DLD1 (cell line): ENCODE data around the gene DSCAML1.

Experiments used
- in situ Hi-C: cut with HindIII; loops from 2 replicates; pipeline ENCODE4 v1.10.0; 2017; ENCODE audit warnings: low sequenced_read_pairs

Gene DSCAML1

DNA sequence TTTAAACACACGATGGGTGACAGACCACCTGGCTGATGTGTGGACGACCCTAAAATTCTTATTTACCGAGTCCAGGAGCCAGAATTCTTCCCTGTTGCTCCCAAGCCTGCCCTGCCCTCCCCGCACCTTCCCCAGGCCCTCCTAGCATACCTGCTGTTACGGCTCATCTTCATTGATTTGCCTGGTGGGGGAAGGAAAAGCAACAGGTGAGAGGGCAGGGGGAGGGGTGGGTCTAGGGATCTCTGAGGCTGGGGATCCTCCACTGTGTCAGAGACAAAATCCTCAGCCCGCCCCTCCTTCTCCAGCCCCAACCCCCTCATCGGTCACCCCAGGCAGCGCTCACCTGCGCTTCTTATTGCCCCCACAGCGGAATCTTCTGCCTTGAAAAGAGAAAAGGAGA lies 23.5 kb upstream of the DSCAML1 start:
- in situ Hi-C loops: loop anchor here (25.0 kb wide), 1 partner anchor 242 kb away; no protein-coding TSS in a partner anchor

DNA sequence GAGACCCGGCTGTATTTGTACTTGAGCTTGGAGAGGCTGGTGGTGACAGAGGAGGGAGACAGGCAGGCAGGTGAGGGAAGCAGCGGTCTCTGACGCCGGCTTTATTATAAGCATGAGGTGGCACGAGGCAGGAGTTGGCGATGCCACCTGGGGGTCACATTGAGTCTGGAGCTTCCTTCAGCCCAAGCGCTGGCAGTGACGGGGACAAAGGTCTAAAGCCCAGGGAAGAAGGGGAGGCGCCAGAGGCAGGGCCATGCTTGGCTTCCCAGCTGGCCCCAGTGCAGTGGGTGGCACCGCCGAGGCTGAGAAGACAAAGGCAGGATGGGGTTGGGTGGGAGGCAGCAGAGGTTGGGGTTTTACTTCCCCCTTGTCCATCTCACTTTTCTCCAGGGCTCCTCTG lies 23.1 kb upstream of the DSCAML1 start:
- in situ Hi-C loops: loop anchor here (25.0 kb wide), 1 partner anchor 242 kb away; no protein-coding TSS in a partner anchor

DNA sequence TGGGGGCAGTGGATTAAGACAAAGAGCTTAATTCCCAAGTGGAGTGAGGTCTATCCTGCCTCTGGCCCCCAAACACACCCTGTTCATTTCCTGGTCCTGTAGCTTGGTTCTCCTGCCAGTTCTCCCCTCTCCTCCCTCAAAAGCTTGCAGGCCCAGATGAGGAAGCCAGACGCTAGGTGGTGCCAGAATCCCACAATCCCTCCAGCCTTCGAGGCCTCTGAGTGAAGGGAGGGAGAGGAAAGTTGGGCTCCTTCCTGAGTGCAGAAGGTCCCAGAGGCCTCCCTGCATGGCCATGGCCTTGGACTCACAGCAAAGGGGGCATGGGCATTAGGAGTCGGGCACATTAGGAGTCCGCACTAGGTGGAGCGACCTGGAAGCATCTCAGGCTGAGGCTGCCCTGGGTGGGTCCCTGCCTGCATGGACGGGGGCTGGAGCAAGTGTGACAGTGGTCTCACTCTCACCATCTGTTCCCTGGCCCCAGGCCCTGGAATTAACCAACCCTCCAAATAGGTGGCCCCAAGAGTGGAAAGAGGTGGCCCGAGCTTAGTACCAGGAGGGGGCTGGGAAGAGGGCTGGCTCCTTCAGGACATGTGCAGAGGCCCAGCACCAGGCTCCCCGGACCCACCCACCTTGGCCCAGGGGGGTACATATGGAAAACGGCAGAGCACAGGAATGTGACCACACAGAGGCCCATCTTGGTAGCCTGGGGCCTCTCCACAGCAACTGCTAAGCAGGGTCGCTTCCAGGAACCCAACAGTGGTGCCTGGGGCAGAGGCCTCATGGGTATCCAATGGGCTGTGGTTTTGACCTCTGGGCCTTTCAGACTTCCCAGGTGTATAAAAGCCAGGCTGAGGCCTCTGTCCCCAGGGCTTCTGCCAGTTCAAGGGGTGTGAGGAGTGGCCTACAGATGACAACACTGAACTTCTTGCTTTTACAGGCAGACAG lies 22.4 kb upstream of the DSCAML1 start:
- in situ Hi-C loops: loop anchor here (25.0 kb wide), 1 partner anchor 243 kb away; no protein-coding TSS in a partner anchor

DNA sequence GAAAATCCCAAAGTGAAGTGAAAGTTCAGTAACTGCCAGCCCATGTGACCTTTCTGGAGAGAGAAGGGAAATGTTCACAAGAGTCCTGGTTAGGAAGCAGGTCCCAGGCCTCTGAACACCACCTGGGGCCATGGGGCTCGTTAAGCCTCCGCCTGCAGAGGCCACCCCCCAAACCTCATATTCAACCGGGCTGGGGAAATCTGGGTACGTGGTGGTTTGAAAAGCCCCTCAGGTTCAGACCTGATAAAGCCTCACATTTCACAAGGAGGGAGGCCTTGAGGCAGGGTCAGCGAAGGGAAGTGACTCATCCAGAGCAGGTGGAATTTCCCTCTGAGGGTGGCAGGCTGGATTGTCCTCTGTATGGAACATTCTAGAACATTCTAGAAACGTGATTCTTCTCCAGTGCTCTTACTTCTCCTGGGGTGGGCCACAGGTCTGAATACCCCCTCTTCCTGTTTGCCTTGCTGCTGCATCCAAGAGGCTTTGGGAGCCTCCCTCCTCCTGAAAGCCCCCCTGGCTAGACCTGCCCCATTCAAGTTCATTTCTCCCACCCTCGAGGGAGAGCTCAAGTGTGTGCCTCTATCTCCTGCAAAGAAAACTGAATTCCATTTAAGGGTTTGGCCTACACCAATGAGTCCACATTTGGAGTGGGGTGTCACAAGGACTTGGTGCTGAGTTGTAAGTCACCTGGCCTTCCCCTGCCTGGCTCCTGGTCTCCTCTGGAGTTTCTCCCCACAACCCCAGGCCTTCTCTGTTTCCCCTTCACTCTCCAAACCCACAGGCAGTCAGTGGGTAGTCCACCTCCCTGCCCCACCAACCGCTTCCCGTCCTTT lies 21.2 kb upstream of the DSCAML1 start:
- in situ Hi-C loops: loop anchor here (25.0 kb wide), 1 partner anchor 244 kb away; no protein-coding TSS in a partner anchor

DNA sequence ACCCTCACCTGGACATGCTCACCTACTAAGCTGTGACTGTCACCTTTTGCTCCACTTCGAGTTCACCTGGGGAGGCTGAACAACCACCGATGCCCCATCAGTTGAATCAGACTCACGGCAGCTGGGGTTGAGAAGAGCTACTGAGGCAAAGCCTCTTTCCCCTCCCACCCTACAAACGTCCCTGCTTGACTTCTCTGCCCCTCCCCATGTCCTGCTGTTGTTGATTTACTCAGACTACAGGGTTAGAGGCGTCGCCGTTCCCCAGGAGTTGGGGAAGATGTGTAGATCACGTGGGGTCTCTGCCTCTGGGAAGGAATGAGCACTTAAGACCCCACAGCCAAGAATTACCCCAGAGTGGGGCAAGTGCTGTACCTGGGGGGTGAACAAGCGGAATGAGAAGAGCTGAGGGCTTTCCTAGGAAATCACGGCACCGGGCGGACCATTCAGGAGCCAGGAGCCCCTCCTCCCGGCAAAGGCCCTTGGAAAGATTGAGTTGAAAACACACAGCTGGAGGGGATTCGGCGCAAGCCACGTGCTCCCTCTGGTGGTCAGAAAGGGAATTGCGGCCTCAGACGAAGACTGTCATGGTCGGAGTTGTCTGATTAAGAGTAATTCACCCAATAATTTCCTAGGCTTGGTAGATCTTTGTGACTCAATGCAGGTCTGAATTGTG lies 20.5 kb upstream of the DSCAML1 start:
- in situ Hi-C loops: loop anchor here (25.0 kb wide), 1 partner anchor 245 kb away; no protein-coding TSS in a partner anchor

DNA sequence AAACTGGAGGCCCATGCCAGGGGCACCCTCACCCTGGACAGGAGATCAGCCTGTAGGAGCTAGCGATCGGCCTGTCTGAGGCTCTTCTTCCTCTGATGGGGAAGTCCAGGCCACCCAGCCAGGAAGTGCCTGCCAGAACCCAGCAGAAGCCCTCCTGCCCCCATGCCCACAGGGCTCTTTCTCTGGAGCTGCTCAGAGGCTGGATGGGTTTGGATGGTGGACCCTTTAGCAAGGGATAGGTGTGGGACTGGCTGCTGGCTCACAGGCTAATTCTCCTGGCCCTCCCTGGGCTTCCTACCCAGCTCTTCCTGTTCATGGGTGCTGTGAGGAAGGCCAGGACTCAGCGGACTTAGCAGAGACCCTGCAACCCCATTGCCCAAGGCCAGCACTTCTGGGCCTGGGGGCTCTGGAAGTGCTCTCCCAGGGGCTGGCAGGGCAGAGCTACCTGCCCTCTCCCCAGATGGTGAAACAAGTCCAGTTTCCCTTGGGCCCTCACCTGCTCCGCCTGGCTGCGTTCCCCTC lies 19.9 kb upstream of the DSCAML1 start:
- in situ Hi-C loops: loop anchor here (25.0 kb wide), 1 partner anchor 245 kb away; no protein-coding TSS in a partner anchor

DNA sequence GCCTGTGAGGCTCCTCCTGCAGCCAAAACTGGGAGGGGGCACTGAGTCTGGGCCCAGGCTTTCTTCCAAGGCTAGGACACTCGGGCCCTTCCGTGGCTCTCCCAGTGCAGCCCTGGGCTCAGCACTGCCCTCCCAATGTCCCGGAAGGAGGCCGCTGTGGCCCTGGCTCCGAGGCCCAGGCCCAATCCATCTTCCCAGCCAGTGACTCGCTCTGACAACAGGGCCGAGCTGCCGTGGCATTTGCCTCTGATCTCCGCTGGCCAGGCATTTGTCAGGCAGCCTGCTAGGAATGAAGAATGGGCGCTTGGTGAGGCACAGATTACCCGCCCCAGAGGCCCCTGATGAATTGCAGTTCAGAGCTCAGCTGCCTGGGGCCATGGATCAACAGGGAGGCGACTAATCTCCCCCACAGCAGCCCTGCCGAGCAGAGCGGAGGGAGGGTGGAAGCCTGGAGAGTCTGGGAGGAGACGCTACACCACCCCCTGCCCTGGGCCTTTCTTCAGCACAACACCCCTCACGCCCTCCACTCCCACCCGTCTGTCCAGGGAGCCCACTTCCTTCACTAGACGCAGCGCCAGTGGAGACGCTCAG lies 19.2 kb upstream of the DSCAML1 start:
- in situ Hi-C loops: loop anchor here (25.0 kb wide), 1 partner anchor 246 kb away; no protein-coding TSS in a partner anchor

DNA sequence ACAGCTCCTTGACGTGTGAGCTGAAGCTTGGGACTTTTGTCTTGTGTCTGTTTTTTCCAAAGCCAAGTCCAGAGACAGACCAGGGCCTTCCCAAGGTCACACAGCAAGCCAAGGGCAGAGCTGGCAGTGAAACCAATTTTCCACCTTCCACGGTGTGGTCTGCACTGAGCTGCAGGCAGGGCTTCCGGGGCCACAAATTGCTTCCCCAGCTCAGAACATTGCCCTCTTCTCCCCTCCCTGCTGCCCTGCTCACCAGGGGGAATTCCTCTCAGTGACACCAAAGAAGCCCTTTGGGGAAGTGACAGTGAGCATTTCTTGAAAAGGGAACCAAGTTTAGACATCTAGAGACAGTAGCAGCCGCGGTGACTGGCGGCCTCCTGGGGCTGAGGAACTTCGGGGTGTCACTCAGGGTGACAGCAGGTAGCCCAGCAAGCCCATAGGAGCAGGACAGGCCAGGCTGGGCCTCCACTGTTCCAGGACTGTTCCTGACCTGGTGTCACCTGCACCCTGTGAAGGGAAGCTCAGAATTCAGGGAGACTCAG lies 18.3 kb upstream of the DSCAML1 start:
- in situ Hi-C loops: loop anchor here (25.0 kb wide), 1 partner anchor 247 kb away; no protein-coding TSS in a partner anchor

DNA sequence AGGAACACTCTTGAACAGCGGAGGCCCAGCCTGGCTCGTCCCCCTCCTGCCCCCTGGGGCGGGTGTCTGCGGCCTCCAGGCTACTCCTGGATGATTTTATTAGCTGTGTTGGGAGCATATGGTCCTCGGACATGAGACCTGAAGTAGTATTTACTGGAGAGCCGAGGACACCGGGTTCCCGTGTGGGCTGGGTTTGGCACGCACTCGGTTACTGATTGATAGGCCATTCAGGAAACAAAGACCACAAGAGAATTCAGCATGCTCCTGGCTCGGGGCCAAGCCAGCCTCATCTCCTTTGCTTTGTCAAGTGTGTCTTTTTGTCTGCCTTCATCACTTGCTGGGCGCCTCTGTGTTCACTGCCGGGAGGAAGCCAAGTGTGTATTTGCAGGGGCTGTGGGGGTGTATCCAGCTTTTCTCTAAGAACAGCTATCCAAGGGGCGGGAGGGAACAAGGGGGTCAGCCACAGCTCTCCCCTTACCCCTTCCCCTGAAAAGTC lies 17.8 kb upstream of the DSCAML1 start:
- in situ Hi-C loops: loop anchor here (25.0 kb wide), 1 partner anchor 247 kb away; no protein-coding TSS in a partner anchor

DNA sequence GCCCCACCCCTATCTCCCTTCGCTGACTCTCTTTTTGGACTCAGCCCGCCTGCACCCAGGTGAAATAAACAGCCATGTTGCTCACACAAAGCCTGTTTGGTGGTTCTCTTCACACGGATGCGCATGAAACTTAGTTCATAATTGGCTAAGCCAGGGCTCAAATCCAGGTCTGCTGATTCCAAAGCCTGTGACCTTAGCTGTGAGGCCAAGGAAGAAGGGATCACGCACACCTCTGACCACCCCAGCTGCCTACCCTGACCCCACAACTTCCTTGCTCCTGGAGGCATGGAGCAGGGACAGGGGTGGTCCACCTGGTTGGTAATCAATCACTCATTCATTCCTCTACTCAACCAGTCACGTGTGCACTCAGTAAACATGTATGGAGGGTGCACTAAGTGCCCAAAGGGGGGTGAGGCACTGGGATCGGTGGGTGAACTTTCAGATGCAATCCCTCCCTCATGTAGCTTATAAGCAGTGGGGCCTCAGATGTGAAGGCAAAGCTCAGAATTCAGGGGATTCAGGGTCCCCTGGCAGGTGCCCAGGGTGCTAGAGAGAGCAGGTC lies 17.3 kb upstream of the DSCAML1 start:
- in situ Hi-C loops: loop anchor here (25.0 kb wide), 1 partner anchor 248 kb away; no protein-coding TSS in a partner anchor

DNA sequence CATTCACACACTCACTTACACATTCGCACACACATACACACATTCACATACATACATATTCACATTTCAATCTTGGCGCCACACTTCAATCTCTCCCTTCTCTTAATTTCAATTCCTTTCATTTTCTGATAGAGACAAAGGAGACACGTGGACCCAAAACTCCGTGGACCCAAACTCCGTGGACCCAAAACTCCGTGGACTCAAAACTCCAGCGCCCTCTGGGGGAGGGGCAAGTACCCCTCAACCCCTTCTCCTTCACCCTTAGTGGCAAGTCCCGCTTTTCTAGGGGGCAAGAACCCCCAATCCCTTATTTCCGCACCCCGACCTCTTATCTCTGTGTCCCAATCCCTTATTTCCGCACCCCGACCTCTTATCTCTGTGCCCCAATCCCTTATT lies 13.0 kb upstream of the DSCAML1 start:
- in situ Hi-C loops: loop anchor here (25.0 kb wide), 1 partner anchor 252 kb away; no protein-coding TSS in a partner anchor

DNA sequence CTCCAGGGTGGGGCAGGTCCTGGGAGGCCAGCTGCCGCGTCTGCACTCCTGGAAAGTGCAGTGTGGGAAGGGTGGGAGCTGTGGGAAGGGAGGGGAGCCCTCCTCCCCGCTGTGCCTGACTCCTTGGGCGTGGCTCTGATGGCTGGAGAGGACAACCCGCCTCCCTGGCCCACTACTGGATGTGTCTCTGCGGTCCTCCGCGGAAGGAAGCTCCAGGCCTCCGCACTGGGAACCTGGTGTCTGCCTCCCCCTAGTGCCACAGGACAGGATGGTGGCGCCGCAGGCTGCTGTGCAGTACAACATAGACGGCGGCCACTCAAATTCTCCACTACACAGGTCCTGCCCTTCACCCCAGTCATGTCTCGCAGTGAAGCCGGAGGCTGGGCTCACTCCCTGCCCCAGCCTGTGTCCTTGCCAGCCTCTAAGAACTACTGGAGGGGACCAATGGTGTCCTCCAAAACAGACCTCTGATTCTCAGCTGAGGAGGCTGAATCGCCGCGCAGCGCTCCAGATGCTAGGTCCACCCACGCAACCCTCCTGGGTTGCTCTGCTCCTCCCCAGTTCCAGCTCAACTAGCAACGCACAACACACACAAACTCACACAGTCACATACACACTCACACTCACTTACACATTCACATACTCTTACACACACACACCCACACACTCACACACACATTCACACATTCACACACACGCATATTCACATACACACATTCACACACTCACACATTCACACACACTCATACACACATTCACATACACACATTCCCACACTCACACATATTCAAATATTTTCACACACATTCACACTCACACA lies 12.4 kb upstream of the DSCAML1 start:
- in situ Hi-C loops: loop anchor here (5.0 to 25.0 kb wide), 3 partner anchors 225 to 367 kb away; no protein-coding TSS in a partner anchor

DNA sequence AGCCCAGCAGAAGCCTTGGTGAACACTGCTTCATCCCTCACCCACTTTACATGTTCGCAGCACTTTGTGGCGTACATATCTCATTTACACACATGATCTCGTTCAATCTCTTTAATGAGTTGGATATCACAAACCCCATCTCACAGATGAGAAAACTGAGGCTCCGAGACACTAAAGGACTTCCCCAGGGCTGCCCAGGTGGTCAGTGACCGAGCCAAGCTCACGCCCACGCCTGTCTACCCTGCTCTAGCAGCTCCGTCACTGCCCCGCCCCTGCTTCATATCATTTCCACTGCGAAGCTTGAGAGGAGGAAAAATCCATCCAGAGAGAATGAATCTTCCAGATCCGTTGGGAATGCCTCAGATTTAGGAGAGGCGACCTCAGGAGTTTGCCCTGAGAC lies 11.8 kb upstream of the DSCAML1 start:
- in situ Hi-C loops: loop anchor here (5.0 to 25.0 kb wide), 3 partner anchors 224 to 366 kb away; no protein-coding TSS in a partner anchor

DNA sequence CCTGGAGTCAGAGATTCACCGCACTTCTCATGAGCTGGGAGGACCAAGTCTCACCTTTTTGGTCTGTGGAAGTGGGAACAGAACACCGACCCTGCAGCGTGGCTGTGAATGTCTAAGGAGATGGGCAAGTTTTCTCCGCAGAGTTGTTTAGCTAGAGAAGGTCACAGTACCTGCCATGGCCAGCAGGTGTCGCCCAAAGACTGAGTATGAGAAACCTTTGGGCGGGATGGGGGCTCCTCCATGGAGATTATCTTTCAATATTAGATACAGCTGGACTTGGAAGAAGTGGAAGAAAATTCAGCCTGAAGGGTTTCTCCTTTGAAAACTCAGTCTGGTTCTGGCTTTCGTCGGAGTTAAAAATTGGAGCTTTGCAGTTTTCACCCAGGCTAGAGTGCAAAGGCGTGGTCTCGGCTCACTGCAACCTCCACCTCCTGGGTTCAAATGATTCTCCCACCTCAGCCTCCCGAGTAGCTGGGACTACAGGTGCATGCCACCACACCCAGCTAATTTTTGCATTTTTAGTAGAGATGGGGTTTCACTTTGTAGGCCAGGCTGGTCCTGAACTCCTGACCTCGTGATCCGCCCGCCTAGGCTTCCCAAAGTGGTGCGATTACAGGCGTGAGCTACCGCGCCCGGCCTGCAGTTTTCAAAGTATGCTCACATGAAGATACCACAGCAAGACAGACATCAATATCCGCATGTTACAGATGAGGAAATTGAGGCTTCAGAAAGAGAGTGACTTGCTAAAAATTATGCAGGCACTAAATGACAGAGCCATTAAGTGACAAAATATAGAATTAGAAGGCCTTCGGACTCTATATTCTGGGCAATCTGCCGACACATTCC lies 10.7 kb upstream of the DSCAML1 start:
- in situ Hi-C loops: loop anchor here (5.0 to 25.0 kb wide), 3 partner anchors 223 to 365 kb away; no protein-coding TSS in a partner anchor

DNA sequence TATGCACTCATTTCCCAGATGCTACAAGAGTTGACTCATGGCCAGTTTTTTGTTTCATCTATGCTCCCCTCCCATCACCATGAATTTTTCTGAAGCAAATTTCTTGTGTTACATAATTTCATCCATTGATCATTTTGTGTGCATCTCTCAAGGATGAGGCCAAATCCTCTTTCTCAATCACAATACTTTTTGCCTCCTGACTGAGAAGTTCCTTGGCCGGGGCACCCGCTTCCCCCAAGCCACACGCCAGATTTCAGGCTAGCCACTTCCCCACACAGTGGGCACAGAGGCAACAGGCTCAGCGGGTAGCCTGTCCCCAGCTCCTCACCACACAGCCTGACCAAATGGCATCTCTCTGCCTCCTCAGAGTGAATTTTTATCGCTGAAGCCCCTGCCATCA lies 9.8 kb upstream of the DSCAML1 start:
- in situ Hi-C loops: loop anchor here (5.0 to 25.0 kb wide), 3 partner anchors 222 to 365 kb away; no protein-coding TSS in a partner anchor

DNA sequence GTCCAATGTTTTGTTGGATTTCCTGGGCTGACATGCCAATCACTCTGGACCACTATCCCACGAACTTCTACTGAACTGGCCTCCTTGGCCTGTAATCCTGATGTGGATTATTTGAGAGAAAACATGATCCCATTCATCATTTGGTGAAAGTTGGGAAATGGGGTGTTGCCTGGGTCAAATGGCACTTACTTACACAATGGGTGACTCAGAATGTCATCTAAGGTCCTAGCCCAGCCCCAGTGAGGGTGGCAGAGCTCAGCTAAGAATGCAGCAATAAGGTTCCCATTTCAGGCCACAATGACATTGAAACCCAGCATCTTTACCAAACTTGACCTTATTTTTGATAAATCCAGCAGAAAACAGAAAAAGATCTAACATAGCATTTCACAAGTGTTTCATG lies 8.0 kb upstream of the DSCAML1 start:
- in situ Hi-C loops: loop anchor here (5.0 to 25.0 kb wide), 3 partner anchors 220 to 363 kb away; no protein-coding TSS in a partner anchor

DNA sequence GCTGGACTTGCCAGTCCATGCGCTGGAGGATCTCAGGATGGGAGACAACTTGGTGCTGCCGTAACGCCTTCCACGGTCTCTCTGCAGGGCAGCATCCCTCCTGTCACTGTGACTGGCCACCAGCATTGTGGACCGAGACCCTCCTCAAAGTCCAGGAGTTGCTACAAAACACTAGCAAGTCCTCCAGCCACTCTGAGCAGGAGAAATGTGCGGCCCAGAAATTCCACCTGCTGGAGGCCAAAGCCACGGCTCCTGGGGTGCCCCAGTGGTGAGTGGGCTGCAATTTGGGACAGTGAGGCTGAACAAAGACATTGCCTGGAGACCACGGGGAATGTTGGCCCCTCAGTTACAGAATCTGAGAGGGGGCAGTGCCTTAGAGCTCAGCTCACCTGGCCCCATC lies 6.9 kb upstream of the DSCAML1 start:
- in situ Hi-C loops: loop anchor here (10.0 to 25.0 kb wide), 2 partner anchors 219 to 258 kb away; no protein-coding TSS in a partner anchor
